ENCODE data around the gene RBBP6. TPM values are rescaled to one million over a fixed set of nuclear protein-coding genes. Genes with fewer than 3 reads are reported as not detected.

The RBBP6 gene
- total and polyA plus RNA-seq, 9 of the 15 experiments (the other 6 are each of a cell fraction or from before 2014, with no cell fraction given) = 19.2 to 76.6 (median 42.7) TPM

DNA sequence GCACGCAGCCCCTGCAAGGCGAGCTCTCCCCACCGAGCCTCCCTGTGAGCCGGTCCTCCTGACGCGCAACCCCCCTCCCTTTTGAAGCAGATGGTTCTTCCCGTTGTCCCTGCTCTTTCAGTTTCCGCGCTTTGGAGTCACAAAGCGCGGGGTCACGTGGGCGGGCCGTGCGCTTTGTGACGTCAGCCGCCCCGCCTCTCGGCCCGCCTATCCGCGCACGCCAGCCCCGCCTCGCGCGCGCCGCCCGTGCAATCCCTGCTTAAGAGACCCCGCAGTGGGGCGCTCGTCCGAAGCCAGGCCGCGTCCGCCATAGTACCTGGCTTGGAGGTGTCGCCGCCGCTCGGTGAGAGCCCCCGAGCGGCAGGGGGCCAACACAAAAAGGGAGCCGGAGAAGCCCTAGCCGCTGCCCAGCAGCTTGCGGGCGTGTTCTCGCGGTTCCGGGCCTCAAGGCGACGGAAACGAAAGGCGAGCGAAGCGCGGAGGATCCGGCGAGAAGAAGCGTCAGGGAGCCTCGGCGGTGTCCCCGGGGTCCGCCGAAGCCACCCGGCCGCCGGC, at the start of gene RBBP6 (continued):
- TF ChIP-seq, protein P1, sequence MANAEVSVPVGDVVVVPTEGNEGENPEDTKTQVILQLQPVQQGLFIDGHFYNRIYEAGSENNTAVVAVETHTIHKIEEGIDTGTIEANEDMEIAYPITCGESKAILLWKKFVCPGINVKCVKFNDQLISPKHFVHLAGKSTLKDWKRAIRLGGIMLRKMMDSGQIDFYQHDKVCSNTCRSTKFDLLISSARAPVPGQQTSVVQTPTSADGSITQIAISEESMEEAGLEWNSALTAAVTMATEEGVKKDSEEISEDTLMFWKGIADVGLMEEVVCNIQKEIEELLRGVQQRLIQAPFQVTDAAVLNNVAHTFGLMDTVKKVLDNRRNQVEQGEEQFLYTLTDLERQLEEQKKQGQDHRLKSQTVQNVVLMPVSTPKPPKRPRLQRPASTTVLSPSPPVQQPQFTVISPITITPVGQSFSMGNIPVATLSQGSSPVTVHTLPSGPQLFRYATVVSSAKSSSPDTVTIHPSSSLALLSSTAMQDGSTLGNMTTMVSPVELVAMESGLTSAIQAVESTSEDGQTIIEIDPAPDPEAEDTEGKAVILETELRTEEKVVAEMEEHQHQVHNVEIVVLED (CRISPR knock-in tag; IDR thresholded peaks at IDR 0.05) = peak; percentile 91
- TF ChIP-seq, protein P2, sequence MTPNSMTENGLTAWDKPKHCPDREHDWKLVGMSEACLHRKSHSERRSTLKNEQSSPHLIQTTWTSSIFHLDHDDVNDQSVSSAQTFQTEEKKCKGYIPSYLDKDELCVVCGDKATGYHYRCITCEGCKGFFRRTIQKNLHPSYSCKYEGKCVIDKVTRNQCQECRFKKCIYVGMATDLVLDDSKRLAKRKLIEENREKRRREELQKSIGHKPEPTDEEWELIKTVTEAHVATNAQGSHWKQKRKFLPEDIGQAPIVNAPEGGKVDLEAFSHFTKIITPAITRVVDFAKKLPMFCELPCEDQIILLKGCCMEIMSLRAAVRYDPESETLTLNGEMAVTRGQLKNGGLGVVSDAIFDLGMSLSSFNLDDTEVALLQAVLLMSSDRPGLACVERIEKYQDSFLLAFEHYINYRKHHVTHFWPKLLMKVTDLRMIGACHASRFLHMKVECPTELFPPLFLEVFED (CRISPR knock-in tag; conservative IDR thresholded peaks at IDR 0.05) = peak; percentile 70; the same call in 1 of the 2 replicates
- TF ChIP-seq ZNF766 (CRISPR knock-in tag; conservative IDR thresholded peaks at IDR 0.05) = peak; percentile 49; the same call in 1 of the 2 replicates
- peak; percentile 7 for TF ChIP-seq NEUROD1 (IDR thresholded peaks at IDR 0.05; ENCODE audit: borderline replicate concordance, low read depth, low read length, partially characterized antibody)
- TF ChIP-seq, protein P3, sequence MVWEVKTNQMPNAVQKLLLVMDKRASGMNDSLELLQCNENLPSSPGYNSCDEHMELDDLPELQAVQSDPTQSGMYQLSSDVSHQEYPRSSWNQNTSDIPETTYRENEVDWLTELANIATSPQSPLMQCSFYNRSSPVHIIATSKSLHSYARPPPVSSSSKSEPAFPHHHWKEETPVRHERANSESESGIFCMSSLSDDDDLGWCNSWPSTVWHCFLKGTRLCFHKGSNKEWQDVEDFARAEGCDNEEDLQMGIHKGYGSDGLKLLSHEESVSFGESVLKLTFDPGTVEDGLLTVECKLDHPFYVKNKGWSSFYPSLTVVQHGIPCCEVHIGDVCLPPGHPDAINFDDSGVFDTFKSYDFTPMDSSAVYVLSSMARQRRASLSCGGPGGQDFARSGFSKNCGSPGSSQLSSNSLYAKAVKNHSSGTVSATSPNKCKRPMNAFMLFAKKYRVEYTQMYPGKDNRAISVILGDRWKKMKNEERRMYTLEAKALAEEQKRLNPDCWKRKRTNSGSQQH (CRISPR knock-in tag; IDR thresholded peaks at IDR 0.05) = peak; percentile 21; the same call in 1 of the 2 replicates
- TF ChIP-seq TFAP4 (CRISPR knock-in tag; IDR thresholded peaks at IDR 0.05; ENCODE audit: borderline replicate concordance) = peak; percentile 76; the same call in 1 of the 2 replicates
- no peak for TF ChIP-seq ZKSCAN8 (CRISPR knock-in tag; IDR thresholded peaks at IDR 0.05)
- TF ChIP-seq, protein P4, sequence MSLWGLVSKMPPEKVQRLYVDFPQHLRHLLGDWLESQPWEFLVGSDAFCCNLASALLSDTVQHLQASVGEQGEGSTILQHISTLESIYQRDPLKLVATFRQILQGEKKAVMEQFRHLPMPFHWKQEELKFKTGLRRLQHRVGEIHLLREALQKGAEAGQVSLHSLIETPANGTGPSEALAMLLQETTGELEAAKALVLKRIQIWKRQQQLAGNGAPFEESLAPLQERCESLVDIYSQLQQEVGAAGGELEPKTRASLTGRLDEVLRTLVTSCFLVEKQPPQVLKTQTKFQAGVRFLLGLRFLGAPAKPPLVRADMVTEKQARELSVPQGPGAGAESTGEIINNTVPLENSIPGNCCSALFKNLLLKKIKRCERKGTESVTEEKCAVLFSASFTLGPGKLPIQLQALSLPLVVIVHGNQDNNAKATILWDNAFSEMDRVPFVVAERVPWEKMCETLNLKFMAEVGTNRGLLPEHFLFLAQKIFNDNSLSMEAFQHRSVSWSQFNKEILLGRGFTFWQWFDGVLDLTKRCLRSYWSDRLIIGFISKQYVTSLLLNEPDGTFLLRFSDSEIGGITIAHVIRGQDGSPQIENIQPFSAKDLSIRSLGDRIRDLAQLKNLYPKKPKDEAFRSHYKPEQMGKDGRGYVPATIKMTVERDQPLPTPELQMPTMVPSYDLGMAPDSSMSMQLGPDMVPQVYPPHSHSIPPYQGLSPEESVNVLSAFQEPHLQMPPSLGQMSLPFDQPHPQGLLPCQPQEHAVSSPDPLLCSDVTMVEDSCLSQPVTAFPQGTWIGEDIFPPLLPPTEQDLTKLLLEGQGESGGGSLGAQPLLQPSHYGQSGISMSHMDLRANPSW (CRISPR knock-in tag; IDR thresholded peaks at IDR 0.05) = 0 out of 2 replicates have a peak, but pooled peaks have one; percentile 62
- peak; percentile 94 for TF ChIP-seq JUND (IDR thresholded peaks at IDR 0.05; ENCODE audit: borderline replicate concordance, low read depth, low read length)
- peak; percentile 11; the same call in 1 of the 3 replicates for TF ChIP-seq JUND (tag; IDR thresholded peaks at IDR 0.05; ENCODE audit: borderline replicate concordance, low read depth, low read length)
- peak; percentile 89 for TF ChIP-seq POLR2AphosphoS5 (IDR thresholded peaks at IDR 0.05; ENCODE audit: control insufficient read depth, insufficient read depth, low read depth, low read length)
- TF ChIP-seq HCFC1 (IDR thresholded peaks at IDR 0.05; ENCODE audit: low read depth, low read length) = peak; percentile 56; the same call in 1 of the 2 replicates
- TF ChIP-seq HIVEP1 (CRISPR knock-in tag; IDR thresholded peaks at IDR 0.05) = 0 out of 2 replicates have a peak, but pooled peaks have one; percentile 31
- peak; percentile 91 for TF ChIP-seq SP1 (CRISPR knock-in tag; IDR thresholded peaks at IDR 0.05)
- TF ChIP-seq ZBTB12 (CRISPR knock-in tag; IDR thresholded peaks at IDR 0.05) = peak; percentile 85
- TF ChIP-seq EP300 (IDR thresholded peaks at IDR 0.05; ENCODE audit: low read length) = no peak; the same call in 1 of the 2 replicates
